Measurements from ENCODE around the gene WNT9B. TPM values are rescaled to one million over a fixed set of nuclear protein-coding genes. Genes with fewer than 3 reads are reported as not detected.
"Not testable (repeated sequence)": the region's sequence is repeated elsewhere in the genome, so short reads cannot be mapped to it uniquely, and the experiment has no call there.

Gene WNT9B
- polyA plus RNA-seq, 4 donors, result 7.3 to 13.8 (median 10.9) TPM

DNA sequence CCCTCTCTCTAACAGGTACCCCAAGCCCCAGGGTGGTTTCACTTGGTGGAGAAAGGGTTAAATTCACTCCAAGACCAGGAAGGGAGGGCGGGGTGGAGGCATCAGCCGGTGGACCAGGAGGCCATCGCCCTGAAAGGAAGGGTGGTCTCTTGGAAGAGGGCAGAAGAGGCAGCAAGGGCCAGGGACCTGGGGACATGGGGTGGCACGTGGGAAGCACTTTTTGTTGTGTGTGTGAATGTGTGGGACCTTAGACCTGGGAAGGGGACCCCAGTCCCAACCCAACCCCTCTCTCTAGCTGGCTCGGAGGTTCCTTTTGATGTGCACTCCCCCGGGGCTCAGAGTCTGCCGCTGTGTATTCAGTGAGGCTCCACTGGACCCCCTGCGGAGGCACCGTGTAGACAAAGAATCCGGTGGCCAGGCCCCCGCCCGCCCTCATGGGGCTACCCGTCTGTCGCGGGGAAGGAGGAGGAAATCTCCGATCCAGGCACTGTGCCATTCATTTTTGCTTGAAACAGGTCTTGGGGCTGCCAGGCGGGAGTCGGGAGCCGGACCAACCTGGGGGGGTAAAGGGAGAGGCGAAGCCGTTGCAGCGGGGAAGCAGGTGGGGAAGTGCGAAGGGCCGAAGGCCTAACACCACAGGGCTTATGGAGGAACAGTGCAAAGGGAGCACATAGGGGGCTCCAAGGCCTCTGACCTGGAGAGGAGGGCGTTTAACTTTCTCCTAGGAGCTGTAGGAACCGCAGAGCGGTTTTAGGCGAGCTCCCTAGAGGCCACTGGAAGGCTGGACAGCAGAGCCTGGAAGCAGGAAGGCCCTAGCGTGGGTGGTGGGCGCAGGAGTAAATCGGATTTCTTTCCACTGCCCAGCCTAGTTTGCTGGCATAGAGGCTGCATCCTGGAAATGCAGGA, 29.6 kb upstream of the WNT9B start:
- no peak for DNase-seq (ENCODE audit: low read depth in 4 of 4, low spot score in 3 of 4)

DNA sequence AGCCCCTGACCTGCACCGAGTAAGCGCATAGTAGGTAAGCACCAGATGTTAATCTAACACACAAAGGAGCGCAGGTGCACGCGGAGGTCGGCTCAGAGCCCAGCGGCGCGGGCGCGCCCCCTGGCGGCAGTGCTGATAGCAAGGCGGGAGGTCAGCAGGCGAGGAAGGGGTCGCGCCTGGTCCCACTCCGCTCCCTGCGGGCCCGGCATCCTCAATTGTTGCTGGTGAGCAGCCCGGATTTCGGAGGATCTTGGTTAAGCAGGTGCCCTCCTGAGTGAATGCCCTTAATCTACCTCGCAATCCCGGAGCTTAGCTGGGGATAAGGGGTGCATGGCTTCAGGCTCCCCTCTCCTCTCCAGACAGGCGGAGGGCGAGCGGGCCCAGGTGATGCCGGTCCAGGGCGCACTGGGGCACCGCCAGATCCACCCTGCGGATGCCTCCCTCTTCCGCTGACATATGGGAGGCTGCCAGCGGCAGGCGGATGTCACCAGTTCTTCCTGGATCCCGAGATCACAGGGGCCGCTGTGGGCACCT, 28.9 kb upstream of the WNT9B start:
- DNase-seq (ENCODE audit: low read depth in 4 of 4, low spot score in 3 of 4), result no peak

DNA sequence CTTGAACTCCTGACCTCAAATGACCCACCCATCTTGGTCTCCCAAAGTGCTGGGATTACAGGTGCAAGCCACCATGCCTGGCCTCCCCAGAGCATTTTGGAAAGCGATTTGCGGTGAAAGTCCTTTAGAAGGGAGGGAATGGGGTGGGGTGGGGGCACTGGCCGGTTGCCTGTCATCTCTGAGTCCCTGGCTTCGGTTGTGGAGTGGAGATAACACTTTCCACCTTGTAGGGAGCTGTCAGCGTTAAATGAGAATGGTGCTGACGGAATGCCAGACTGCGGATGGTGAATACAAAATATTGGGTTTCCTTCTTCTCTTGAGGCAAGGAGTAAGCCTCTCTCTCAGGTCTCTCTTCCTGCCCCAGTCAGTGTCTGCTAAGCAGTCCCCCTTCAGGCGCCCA, 27.7 kb upstream of the WNT9B start:
- no peak for DNase-seq (ENCODE audit: low read depth in 4 of 4, low spot score in 3 of 4)

DNA sequence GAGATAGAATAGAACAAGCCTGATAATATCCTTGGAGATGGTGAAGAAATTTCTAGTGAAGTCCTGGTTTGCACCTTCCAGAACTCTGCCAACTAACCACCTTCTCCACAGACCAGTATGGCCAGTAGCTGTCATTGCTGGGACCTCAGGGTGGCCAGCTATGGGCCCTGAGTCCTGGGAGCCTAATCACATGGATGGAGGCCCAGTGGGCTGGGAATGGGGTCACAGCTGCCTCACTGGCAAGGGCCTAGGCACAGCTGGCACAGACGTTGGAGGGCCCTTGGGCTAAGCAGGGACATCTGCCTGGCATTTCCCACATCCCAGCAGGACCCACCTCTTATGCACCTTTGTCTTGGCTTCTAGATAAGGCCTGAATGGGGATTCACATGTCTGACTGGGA, 25.3 kb upstream of the WNT9B start:
- DNase-seq (ENCODE audit: low read depth in 4 of 4, low spot score in 3 of 4), result no peak

DNA sequence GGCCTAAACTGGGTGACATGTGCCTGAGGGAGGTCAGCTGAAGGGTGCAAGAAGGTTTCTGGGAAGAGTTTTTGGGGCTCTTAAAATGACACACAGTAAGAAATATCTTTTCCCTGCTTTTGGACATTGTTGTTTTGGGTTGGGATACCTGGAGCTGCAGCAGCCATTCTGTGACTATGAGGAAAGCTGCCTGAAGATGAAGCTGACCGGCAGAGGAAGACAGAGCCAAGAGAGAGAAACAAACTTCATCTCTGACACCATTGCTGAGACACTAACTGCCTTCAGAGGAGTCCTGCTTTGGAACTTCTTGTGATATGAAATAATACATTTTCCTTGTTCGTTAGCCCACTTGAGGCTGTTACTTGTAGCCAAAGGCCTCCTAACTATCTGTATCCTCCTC, 24.1 kb upstream of the WNT9B start:
- no peak for DNase-seq (ENCODE audit: low read depth in 4 of 4, low spot score in 3 of 4)

DNA sequence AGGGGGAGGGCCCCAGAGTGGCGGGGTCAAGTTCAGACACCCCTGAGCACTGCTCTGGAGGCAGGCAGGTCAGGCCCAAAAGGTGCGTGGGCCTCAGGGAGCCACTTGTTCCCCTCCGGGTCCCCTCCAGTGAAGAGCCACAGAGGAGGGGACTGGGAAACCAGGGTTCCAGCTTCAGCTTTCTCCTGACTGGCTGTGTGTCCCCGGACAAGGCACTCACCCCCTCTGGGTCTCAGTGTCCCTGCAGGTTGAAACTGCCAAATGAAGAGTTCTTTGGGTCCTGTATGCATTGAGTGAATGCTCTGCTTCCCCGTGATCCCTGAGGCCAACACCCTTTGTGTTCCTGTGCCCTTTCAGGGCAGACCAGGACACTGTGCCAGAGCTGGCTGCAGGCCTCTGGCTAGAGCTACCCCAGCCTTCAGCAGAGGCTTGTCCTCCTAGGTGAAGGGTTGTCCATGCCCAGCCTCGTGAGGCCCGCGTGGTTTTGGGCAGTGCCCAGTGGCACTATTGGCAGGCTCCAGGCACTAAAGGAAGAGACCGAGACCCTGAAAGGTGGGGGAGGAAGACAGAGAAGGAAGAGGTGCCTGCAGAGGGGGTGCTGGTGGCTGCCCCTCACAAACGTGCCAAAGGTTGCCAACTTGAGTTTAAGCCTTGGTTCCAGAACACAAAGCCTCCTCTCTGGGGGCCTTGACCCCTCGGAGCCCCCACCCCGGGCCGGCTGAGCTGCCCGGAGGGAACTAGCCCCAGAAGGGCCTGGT, 19.6 kb upstream of the WNT9B start:
- DNase-seq (ENCODE audit: low read depth in 4 of 4, low spot score in 3 of 4), result no peak

DNA sequence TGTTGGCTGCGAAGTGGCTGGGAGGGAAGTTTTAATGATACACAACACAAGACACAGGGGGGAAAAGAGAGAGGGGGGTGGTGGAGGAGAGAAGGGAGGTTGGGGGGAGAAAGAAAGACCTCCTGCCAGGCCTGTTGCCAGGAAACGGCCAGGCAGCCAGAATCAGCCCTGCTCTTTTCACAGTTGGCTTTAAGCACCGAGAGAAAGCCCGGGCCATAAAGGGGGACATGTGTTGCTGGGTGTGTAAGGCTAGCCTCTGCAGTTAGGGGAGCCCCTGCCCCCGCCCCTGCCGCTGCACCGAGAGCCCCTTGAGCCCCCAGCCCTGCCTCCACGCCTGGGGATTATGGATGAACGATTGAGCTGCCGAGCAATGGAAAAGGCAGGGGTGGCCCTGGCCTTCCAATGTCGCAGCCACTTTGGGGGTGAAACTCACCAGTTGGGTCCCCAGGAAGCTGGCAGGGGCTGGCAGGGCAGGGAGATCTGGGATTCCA, 19.0 kb upstream of the WNT9B start:
- DNase-seq (ENCODE audit: low read depth in 4 of 4, low spot score in 3 of 4), result no peak

DNA sequence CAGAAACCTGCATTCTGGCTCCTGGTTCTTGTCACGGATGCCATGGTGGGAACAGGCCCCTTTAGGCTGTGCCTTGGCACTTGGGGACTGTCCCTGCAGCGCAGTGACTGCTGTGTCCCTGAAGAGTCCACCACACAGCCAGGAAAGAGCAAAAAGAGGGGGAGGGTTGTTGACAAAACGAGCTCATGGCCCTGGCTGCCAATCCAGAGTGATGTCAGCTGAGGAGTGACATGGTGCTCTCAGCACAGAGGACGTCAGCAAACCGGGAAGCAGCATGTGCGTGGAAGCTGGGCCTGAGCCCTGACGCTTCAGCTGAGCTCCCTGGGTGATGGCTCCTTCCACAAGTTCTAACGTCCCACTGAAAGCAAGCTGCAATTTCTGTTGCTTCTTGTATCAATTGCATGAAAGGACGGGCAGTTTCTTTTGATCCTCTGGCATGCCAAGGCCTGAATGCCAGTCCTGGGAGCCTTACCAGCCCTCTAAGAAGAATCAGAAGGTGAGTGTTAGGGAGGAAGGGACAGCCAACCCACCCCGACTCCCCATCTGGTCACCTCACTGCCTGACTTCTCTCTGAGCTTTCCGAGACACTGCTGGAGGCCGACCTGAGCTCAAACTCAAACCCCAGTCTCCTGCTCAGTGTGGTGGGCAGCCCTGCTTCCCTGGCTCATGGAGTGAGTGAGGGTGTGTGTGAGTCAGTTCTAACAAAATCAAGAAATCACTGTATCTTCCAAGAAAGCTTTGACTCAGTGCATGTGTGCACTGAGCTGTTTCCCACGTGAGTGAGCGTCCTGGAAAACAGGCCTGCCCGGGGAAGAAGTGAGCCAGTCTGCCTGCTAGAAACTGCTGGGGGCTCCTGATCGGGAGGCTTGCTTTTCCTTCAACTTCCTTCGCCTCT, 18.2 kb upstream of the WNT9B start:
- no peak for DNase-seq (ENCODE audit: low read depth in 4 of 4, low spot score in 3 of 4)

DNA sequence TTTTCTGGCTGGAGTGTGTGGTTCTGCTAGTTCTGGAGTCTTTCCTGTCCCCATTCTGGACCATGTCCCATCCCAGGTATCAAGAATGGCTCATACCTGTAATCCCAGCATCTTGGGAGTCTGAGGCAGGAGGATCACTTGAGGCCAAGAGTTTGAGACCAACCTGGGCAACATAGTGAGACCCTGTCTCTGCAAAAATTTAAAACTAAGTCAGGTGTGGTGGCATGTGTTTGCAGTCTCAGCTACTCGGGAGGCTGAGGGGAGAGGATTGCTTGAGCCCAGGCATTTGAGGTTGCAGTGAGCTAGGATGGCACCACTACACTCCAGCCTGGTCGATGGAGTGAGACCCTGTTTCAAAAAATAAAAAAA, 17.6 kb upstream of the WNT9B start:
- DNase-seq (ENCODE audit: low read depth in 4 of 4, low spot score in 3 of 4), result no peak

DNA sequence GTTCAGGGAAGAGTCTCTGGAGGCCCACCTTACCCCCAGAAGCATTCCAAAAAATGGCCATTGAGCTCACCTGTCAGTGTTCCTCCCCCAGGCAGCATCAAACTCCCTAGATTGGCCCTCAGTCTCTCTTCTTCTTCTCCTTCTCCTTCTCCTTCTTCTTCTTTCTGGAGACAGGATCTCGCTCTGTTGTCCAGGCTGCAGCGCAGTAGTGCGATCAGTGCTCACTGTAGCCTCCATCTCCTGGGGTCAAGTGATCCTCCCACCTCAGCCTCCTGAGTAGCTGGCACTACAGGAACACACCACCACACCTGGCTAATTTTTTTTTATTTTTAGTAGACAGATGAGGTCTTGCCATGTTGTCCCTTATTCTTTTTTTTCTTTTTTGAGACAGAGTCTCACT, 16.5 kb upstream of the WNT9B start:
- no peak for DNase-seq (ENCODE audit: low read depth in 4 of 4, low spot score in 3 of 4)

DNA sequence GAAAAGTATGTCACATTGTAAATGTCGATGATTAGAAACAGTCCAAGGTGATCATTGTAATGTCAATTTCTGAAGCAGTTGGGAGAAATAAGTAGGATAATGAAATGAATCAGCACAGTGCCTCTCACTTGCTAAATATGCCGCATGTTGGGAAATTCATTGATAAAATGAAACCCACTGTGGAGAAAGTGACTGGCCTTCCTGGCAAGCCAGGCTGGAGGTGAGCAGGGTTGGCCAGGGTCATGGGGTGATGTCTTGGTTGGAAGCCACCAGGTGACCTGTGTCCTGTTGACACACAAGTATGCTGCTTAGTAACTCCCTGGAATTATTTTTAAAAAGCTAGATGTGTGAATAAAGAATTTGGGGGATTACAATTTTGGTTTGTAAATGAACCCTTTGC, 14.9 kb upstream of the WNT9B start:
- no peak for DNase-seq (ENCODE audit: low read depth in 4 of 4, low spot score in 3 of 4)

DNA sequence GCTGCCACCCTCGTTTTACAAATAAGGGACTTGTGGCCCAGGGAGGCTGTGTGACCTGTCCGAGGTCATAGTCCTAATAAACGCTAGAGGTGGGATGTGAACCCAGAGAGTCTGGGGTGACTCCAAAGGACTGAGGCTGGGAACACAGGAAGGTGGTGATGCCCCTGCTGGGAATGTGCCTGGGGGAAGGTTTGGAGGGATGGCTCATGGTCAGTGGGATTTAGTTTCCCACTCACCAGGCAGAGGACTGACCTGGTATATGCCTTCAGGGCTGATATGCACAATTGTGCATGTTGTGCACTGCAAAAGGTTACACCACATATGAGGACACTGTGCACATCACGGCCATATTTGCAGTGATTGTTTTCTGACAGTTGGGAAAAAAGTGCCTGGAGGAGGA, 13.9 kb upstream of the WNT9B start:
- no peak for DNase-seq (ENCODE audit: low read depth in 4 of 4, low spot score in 3 of 4)

DNA sequence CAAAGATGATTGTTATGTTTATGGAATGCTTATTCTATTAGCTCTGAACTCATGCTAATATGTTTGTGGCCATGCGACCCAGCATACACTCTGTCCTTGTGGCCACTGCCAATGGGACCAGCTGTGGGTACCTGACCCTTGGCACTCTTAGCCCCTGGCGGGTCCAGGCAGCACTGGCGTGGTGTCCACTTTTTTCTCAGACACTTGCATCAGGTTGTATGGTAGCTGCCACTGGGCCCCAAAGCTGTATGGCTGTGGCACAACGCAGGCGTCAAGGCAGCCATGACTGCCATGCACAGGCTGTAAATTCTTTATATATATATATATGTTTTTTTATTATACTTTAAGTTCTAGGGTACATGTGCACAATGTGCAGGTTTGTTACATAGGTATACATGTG, 12.2 kb upstream of the WNT9B start:
- no peak for DNase-seq (ENCODE audit: low read depth in 4 of 4, low spot score in 3 of 4)

DNA sequence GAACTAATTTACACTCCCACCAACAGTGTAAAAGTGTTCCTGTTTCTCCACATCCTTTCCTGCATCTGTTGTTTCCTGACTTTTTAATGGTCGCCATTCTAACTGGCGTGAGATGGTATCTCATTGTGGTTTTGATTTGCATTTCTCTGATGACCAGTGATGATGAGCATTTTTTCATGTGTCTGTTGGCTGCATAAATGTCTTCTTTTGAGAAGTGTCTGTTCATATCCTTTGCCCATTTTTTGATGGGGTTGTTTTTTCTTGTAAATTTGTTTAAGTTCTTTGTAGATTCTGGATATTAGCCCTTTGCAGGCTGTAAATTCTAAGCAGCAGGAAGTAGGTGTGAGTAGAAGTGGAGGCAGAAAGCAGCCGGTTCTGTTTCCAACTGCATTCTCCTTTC, 10.8 kb upstream of the WNT9B start:
- not testable (repeated sequence) for DNase-seq (ENCODE audit: low read depth in 4 of 4, low spot score in 3 of 4)

DNA sequence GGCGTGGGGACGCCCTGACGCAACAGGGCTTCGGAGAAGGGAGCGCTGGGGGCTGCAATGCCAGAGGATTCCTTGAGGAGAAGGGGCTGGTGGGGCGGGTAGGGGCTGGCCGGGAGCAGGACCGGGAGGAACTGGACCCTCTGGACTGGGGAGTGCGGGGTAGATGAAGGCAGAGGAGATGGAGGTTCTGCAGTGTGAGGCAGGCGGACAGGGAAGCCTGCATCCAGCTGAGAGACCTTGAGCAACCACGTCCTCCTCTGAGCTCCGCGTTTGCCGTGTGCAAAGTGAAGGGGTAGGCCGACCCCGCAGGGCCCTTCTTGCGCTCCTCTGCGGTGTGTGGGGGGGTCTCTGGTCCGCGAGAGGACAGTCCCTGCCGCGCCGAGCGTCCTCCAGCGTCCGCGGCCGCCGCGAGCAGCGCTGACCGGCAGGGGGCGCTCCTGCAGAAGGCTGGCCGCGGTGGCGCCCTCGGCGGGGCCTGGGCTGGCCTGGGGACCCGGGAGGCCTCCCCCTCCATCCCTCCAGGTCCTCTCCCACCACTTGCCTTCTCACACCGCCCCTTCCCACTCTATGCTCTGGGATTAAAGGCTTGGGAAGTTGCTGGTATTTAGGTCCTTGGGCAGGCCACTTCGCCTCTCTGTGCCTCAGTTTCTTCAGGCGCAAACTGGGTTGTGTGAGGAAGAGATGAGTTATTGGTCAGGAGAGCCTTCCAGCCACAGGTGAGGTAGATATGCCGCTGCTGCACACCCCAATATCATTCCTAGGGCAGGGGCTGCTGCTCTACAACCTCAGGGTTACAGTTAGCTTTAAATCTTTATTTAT, 9.6 kb upstream of the WNT9B start:
- no peak for DNase-seq (ENCODE audit: low read depth in 4 of 4, low spot score in 3 of 4)

DNA sequence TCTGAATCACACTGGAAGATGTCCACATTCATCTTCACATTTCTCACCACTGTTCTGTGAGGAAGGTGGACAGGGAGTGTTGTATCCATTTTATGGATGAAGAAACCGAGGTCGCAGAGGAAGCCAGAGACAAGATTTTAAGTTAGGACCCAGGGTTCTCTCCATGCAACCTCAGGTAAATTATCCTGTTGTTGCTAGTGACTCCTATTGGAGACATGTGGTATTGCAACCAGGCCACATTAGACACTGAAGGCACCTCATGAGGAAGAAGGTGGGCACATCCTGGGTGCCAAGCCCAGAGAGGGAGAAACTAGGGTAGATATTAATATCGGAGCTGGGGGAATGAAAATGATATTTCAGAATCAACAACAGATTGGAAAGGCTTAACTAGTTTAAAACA, 8.5 kb upstream of the WNT9B start:
- DNase-seq (ENCODE audit: low read depth in 4 of 4, low spot score in 3 of 4), result no peak

DNA sequence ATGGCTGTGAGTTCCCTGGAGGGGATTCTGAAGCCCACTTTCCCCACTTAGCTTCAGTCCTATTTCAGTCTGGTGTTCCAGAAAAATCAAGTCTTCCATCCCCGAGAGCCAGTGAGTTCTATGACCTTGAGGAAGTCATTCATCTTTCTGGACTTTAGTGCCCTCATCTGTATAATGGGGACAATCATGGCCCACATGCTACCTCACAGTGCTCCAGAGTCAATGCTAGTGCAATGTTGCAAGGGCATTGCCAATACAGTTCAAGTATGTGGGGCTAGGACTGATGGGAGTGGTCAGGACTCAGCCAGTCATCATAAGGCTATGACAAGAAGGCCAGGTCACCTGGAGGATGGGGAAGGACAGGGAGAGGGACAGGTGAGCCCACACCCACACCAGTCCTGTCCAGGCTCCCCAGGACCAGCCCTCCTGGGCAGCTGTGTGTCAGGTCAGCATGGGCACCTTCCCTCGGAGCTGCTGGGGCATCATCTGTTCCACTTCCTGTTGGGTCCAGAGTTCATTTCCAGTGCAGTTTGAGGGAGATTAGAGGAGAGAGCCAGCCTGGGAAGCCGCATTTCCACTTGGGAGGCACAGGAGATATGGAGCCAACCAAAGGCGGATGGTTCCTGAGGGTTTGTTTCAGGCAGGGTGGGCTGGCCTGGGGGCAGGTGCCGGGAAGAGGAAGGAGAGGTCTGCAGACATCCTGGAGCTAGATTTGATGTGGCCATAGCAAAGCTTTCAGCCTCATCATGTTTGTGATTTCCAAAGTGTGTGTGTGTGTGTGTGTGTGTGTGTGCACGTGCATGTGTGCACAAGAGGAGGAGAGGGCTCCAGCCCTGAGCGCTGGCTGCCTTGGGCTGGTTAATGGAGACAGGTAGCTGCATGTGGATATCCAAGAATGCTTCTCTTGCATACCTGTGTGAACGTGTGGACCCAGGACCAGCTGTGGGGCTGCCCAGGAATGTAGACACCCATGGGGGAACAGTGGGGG, 3.9 kb upstream of the WNT9B start:
- DNase-seq (ENCODE audit: low read depth in 4 of 4, low spot score in 3 of 4), result no peak

DNA sequence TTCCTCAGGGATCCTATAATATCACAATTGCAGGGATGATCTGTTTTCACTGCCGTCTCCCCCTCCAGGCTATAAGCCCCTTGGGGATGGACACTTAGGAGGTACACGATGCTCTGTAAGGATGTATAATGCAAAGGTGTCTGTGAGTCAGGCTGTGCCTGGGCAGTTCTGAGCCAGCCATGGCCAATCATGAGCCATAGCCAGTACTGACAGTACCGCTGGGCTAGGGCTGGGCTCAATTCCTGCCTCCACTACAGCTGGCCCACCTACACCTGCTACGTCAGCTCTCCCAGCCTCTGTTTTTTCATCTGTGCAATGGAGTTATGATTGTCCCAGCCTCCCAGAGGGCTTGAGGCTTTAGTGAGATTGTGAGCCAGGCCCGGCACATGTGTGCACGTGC, 2.8 kb upstream of the WNT9B start:
- no peak for DNase-seq (ENCODE audit: low read depth in 4 of 4, low spot score in 3 of 4)

DNA sequence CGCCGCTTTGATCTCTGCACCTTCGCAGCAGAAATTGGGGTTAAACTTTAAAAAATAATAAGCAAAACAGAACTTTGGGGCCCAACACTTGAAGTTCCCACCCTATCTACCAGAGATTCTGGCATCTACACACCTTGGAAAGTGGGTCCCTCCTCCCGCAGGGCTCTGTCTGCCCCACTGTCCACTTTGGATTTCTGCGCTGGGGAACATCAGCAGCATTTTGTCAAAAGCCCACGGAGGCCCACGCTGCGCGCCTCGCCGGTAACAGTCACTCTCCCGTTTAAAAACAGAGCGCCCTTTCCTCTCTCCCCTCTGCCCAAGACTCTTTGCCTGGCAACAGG, 725 bp upstream of the WNT9B start:
- DNase-seq (ENCODE audit: low read depth in 4 of 4, low spot score in 3 of 4), result no peak

Measured in right renal pelvis (tissue), 4 donors.